GM12864 (cell line): ENCODE data around the gene TOM1L2.

Experiments
- DNase-seq: peaks from one replicate; pipeline ENCODE4 v3.0.0-alpha.2; 2011; ENCODE audit warnings: low read depth
- H3K4me3 ChIP-seq: 2 replicates; pipeline ENCODE4 v1.5.1; 2011; ENCODE audit warnings: mild to moderate bottlenecking, low read depth, low read length, control low read depth
- TF ChIP-seq, protein P1 (sequence below): IDR thresholded peaks from 2 replicates; pipeline ENCODE4 v1.5.1; 2011; ENCODE audit warnings: low read depth, mild to moderate bottlenecking, moderate library complexity, low read length, control low read depth, inconsistent platforms; ENCODE audit errors: missing control alignments

The TOM1L2 gene

DNA sequence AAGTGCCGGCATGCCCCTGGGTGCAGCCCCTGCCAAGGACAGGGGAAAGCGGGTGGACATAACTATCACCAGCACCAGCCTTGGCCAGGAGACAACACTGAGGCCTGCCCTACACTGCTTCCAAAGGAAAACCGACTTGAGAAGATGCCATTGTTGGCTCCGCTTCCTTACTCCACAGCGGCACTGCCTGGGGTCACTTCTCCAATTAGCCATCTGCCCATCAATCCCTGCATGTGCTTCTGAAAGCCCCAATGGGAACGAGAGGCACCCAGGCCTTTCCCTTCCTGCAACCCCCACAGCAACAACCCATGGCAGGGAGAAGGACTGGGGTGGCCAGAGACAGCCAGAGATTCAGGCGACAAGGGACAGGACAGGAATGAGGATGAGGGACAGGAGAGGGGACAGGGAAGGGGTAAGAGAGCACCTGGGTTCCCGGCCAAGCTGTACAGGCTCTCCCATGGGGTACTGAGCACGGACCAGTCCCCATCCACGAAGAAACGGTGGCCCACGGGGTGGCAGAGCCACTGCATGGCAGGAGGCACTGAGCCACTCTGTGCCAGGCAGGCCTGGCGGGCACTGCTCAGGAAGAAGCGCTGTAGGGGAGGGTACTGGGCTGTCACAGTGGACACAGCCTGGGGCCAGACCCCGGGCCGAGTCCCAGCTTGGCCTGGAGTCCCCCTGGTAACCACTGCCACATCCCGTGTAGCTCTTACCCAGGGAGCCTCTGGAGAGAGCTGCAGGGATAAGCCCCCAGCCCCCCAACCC, 156.6 kb downstream of the TOM1L2 start:
- TF ChIP-seq, protein P1, sequence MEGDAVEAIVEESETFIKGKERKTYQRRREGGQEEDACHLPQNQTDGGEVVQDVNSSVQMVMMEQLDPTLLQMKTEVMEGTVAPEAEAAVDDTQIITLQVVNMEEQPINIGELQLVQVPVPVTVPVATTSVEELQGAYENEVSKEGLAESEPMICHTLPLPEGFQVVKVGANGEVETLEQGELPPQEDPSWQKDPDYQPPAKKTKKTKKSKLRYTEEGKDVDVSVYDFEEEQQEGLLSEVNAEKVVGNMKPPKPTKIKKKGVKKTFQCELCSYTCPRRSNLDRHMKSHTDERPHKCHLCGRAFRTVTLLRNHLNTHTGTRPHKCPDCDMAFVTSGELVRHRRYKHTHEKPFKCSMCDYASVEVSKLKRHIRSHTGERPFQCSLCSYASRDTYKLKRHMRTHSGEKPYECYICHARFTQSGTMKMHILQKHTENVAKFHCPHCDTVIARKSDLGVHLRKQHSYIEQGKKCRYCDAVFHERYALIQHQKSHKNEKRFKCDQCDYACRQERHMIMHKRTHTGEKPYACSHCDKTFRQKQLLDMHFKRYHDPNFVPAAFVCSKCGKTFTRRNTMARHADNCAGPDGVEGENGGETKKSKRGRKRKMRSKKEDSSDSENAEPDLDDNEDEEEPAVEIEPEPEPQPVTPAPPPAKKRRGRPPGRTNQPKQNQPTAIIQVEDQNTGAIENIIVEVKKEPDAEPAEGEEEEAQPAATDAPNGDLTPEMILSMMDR, result no peak
- no peak overlapping the region for H3K4me3 ChIP-seq
- DNase-seq, result no peak

DNA sequence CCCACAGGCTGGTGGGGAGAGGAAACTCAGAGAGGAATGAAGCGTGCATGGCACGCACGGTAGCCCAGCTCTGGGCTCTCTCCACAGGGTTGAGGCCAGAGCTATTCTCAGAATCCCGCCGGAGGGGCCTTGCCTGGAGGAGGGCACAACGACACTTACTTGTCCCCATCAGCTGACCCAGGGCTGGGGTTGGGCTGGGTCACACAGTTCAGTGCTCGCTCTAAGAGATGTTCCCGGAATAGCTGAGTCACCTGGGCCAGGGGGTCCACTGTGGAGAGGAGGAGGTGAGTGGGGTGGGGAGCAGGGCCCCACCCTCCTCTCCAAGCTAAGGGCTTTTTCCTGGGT, 157.2 kb downstream of the TOM1L2 start:
- TF ChIP-seq, protein P1, result no peak
- DNase-seq, result no peak

DNA sequence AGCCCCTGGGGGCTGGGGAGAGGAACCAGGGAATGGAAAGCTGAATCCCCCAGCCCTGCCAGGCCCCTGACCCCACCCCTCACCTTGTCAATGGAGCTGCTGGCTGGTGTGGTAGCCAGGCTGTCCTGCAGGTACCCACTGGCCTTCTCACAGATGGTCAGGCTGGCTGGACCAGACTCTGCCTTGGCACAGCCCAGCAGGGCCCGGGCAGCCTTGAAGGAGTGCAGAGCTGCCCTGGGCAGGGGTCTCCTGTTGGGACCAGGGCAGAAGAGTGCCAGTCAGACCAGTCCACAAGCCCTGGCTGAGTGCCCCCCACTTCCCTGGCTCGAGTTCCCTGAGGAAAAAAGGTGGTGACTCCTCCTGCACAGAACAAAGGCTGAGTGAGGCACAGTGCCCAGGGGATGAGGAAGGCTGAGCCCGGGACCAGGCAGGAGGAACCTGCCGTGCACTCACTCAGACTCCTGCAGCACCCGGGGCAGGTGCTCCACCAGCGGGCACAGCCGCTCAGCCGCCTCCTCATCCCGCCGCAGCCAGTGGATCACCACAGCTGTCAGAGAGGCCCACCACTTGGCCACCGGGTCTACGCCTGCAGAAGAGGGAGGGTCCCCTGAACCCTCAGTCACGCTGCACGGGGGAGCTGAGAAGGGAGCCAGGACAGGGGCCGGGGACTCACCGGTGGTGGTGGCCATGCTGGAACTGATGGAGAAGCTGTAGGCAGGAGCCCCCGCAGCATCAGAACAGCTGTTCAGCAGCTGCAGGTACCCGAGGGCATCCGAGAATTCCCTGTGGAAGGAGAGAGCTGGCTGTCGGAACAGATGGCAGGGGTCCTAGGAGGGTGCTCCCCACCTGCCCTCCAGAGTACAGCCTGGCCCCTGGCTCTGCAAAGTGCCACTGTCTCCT, 157.8 kb downstream of the TOM1L2 start:
- TF ChIP-seq, protein P1, result no peak
- H3K4me3 ChIP-seq, result no peak overlapping the region
- DNase-seq, result no peak

More for the DNA sequence above, 157.2 kb downstream of the TOM1L2 start:
- no peak overlapping the region for H3K4me3 ChIP-seq

DNA sequence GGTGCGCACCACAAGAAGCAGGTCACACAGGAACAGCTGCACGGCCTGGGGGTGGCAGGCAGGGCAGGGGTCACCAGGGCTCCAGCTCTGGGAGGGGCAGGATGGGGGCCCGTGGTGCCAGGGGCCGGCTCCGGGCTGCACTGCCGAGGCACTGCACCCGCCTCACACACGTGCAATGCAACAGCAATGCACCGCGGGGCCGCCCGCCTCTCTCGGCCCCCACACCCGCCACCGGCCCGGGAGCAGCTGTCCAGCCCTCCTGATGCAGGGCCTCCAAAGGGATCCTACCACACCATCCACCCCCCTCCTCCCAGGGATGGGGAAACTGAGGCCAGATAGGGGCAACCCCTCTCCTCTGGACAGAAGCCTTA, 158.5 kb downstream of the TOM1L2 start:
- H3K4me3 ChIP-seq, result no peak overlapping the region
- no peak for DNase-seq
- TF ChIP-seq, protein P1, result no peak

DNA sequence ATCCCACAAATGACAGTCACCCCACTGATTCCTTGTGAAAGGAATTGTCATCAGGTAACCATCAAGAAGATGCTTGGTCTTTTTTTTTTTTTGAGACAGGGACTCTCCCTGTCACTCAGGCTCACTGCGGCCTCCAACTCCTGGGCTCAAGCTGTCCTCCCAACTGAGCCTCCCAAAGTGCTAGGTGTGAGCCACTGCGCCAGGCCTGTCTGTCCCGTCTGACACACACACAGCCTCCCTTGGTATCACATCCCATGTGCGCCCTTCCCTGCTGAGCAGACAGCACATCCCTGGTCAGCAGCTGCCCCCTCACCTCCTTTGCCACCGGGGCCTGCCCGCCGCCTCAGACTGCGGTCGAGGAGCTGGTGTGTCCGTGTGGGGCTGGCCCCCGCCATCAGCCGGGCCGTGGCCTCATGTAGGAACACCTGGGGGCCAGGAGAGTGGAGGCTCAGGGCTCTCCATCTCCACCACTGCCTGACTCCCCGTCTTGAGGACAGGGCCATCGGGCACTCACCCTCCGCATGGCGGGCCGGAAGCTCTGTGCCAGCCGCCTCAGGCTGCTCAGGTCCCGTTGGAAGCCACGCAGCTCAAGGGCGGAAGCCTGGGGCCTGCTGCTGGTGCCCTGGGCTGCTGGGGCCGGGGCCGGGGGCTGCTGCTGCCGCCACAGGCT, 159.0 kb downstream of the TOM1L2 start:
- no peak for DNase-seq
- TF ChIP-seq, protein P1, result no peak
- H3K4me3 ChIP-seq, result no peak overlapping the region

DNA sequence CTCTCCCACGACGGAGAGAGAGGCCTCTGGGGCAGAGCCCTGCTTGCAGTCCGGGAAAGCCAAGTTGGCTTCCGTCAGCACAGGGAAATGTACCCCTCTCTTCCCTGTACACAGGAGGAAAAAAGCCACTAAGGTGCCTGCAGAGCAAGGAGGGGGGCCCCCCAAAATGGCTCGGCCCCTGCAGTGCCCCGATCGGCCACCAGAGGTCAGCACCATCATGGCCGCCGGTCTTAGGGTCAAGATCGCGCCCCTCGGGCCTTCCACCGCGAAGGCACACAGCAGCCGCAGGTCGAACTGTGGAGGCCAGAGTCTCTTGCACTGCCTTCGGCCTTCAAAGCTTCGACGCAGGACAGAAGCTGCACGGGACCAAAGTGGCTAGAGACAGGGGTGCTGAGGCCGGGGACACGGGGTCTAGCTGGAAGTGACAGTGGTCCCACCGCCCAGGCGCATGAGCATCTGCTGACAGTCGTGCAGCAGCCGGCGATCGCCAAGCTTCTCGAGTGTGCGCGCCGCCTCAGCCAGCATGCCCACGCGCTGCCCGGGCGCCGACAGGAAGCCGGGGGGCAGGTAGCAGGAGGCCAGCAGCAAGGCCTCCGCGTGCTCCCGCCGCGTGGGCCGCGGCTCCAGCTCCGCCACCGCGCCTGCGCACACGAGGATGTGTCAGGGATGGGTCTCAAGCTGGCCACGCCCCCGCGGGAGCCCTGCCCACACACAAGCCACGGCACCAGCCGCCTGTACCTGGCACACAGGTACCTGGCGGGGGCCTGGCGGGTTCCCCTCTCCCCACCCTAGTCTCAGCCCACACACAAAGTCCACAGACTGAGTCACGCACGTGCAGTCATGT, 159.8 kb downstream of the TOM1L2 start:
- H3K4me3 ChIP-seq, result no peak overlapping the region
- DNase-seq, result no peak
- TF ChIP-seq, protein P1, result peak; percentile 98
